Smooth muscle cell (in vitro differentiated cells): ENCODE measurements around the gene AGER. TPM values are rescaled to one million over a fixed set of nuclear protein-coding genes. Genes with fewer than 3 reads are reported as not detected.

Experiments used
- DNase-seq: peaks from one replicate; lab custom pipeline; 2025; ENCODE audit not compliant: unreplicated experiment; lab: John Stamatoyannopoulos, UW
- H2AFZ ChIP-seq: fragments of 200-600 bp; sonication (generic); 2 replicates; pipeline ENCODE4 v1.6.0; 2016; ENCODE audit warnings: antibody characterized with exemption, low read depth, mild to moderate bottlenecking
- H3F3A ChIP-seq: fragments of 200-600 bp; sonication (generic); 2 replicates; pipeline ENCODE4 v1.6.0; 2017; ENCODE audit warnings: antibody characterized with exemption, low read depth
- H3K27ac ChIP-seq: fragments of 200-600 bp; sonication (generic); 2 replicates; pipeline ENCODE4 v1.5.1; 2016; ENCODE audit warnings: low read depth, mild to moderate bottlenecking
- H3K27me3 ChIP-seq: fragments of 200-600 bp; sonication (generic); 2 replicates; pipeline ENCODE4 v1.6.1; 2016; ENCODE audit warnings: low read depth, mild to moderate bottlenecking
- H3K36me3 ChIP-seq: fragments of 200-600 bp; sonication (generic); 2 replicates; pipeline ENCODE4 v1.5.1; 2016; ENCODE audit warnings: low read depth
- H3K4me1 ChIP-seq: fragments of 200-600 bp; sonication (generic); 2 replicates; pipeline ENCODE4 v1.5.1; 2016; ENCODE audit warnings: low read depth
- H3K4me2 ChIP-seq: fragments of 200-600 bp; sonication (generic); 2 replicates; pipeline ENCODE4 v1.6.0; 2016; ENCODE audit warnings: mild to moderate bottlenecking
- H3K4me3 ChIP-seq: fragments of 200-600 bp; sonication (generic); 2 replicates; pipeline ENCODE4 v1.5.1; 2016; ENCODE audit warnings: mild to moderate bottlenecking
- H3K79me2 ChIP-seq: fragments of 200-600 bp; sonication (generic); 2 replicates; pipeline ENCODE4 v1.6.0; 2016; ENCODE audit warnings: low read depth, mild to moderate bottlenecking
- H3K9ac ChIP-seq: fragments of 200-600 bp; sonication (generic); 2 replicates; pipeline ENCODE4 v1.6.0; 2016; ENCODE audit warnings: low read depth
- H3K9me3 ChIP-seq: fragments of 200-600 bp; sonication (generic); replicated peaks from 2 replicates; pipeline ENCODE4 v1.5.1; 2016; ENCODE audit warnings: low read depth
- H4K20me1 ChIP-seq: fragments of 200-600 bp; sonication (generic); 2 replicates; pipeline ENCODE4 v1.6.0; 2016; ENCODE audit warnings: low read depth
- CTCF ChIP-seq: fragments of 200-600 bp; sonication (generic); IDR thresholded peaks from 2 replicates; pipeline ENCODE4 v1.5.1; 2017; ENCODE audit warnings: borderline replicate concordance, mild to moderate bottlenecking, antibody characterized with exemption; ENCODE audit not compliant: insufficient read depth, poor library complexity, severe bottlenecking
- WGBS: methylation state at CpG from one replicate; pipeline ENCODE4 v1.1.7; 2016; ENCODE audit warnings: low lambda C conversion rate; 5-methylcytosine and 5-hydroxymethylcytosine counted together
- polyA plus RNA-seq: library from polyadenylated mRNA; unstranded; fragments of >200 nt; fragmentation: Nextera tagmentation; extraction: Ambion mirVana; gene quantifications from 2 replicates; pipeline ENCODE4 v1.2.1, GENCODE V29; 2016
- total RNA-seq: library from RNA; depleted of rRNA; stranded (reverse); fragments of >200 nt; gene quantifications from 2 replicates; pipeline ENCODE4 v1.2.3, GENCODE V29; 2014

AGER gene
- total and polyA plus RNA-seq, 2 experiments from 2014 or later = 2.5 to 2.6 TPM

- DNase-seq = no peak
- Histone ChIP-seq H3K4me2 (no peak overlapping the region), H3K27me3 (no peaks in the 10 kb centered on the region), H3K36me3 (no peaks in the 10 kb centered on the region), H4K20me1 (no peaks in the 10 kb centered on the region), H3K27ac (no peak overlapping the region), H3K4me1 (peaks cover 3% of the 10 kb centered on the region), H3K9me3 (no peaks in the 10 kb centered on the region), H3K79me2 (peaks cover 11% of the 10 kb centered on the region), H3K9ac (no peak overlapping the region), H3K4me3 (no peak overlapping the region), H2AFZ (no peak overlapping the region), H3F3A (peaks cover 11% of the 10 kb centered on the region)
- 96% methylated on average over 10 of the region's 10 CpGs for WGBS
- TF ChIP-seq CTCF = no peak
These were observed 2.0 kb downstream of the AGER start for GRCh38 chr6:32181915-32182529.

- WGBS = 96% methylated on average over 15 of the region's 15 CpGs
- H3F3A ChIP-seq = peaks cover 9% of the 10 kb centered on the region
- peaks cover 11% of the 10 kb centered on the region for H3K79me2 ChIP-seq
- H3K4me2 ChIP-seq = no peak overlapping the region
- no peaks in the 10 kb centered on the region for H4K20me1 ChIP-seq
- H3K4me1 ChIP-seq = peaks cover 9% of the 10 kb centered on the region
- no peak overlapping the region for H3K27ac ChIP-seq
- no peak overlapping the region for H2AFZ ChIP-seq
- H3K36me3 ChIP-seq = no peaks in the 10 kb centered on the region
- no peak overlapping the region for H3K4me3 ChIP-seq
- no peaks in the 10 kb centered on the region for H3K27me3 ChIP-seq
- H3K9ac ChIP-seq = no peak overlapping the region
- no peaks in the 10 kb centered on the region for H3K9me3 ChIP-seq
- no peak for TF ChIP-seq CTCF
- DNase-seq = no peak
These were observed 2.8 kb downstream of the AGER start for GRCh38 chr6:32181148-32181702.

GRCh38 chr6:32179766-32180405, 4.2 kb downstream of the AGER start:
- Histone ChIP-seq H4K20me1 (no peaks in the 10 kb centered on the region), H3K79me2 (peaks cover 22% of the 10 kb centered on the region), H3K9me3 (no peaks in the 10 kb centered on the region), H3K4me2 (no peak overlapping the region), H3K4me1 (peaks cover 10% of the 10 kb centered on the region), H2AFZ (no peak overlapping the region), H3K4me3 (no peak overlapping the region), H3K36me3 (no peaks in the 10 kb centered on the region), H3F3A (peaks cover 9% of the 10 kb centered on the region), H3K27ac (no peak overlapping the region), H3K9ac (no peak overlapping the region), H3K27me3 (no peaks in the 10 kb centered on the region)
- no peak for TF ChIP-seq CTCF
- no peak for DNase-seq
- WGBS = 92% methylated on average over 10 of the region's 10 CpGs
